Astrocyte of the cerebellum (primary cell): ENCODE measurements around the gene PRKD2.
A peak's percentile ranks its signal among the peaks of the same experiment; 100 is the strongest.

Source experiments
- DNase-seq: peaks from one replicate; pipeline ENCODE4 v3.0.0-alpha.2; 2011; ENCODE audit warnings: low read depth
- H3K4me3 ChIP-seq: 2 replicates; pipeline ENCODE4 v1.5.1; 2011; ENCODE audit warnings: mild to moderate bottlenecking, low read depth, low read length, moderate library complexity
- CTCF ChIP-seq: IDR thresholded peaks from 2 replicates; pipeline ENCODE4 v1.5.1; 2012; ENCODE audit warnings: low read length, low read depth, moderate library complexity, mild to moderate bottlenecking; ENCODE audit errors: missing control alignments
- in situ Hi-C: cut with HindIII; loops from 2 replicates; pipeline ENCODE4 v1.10.0; 2017; ENCODE audit warnings: low sequenced_read_pairs

Gene PRKD2

GRCh38 chr19:46748325-46749109, 31.6 kb upstream of the PRKD2 start:
- TF ChIP-seq CTCF = peak; percentile 85
- in situ Hi-C loops = loop anchor here (5.0 to 10.0 kb wide), 2 partner anchors 76 to 99 kb away; no protein-coding TSS in a partner anchor
- H3K4me3 ChIP-seq = no peak overlapping the region
- DNase-seq = no peak

- H3K4me3 ChIP-seq = peak within 1 kb of the TSS; percentile 76
- TF ChIP-seq CTCF = no peak
- in situ Hi-C loops = loop anchor here (5.0 to 10.0 kb wide), 2 partner anchors 78 to 101 kb away; no protein-coding TSS in a partner anchor
- DNase-seq = no peak
Observed at GRCh38 chr19:46746281-46747057, 29.6 kb upstream of the PRKD2 start, which contains the start of gene STRN4. STRN4 (minus strand) TSS chr19:46746450; CDS start chr19:46746430, 20 bp downstream.

GRCh38 chr19:46745521-46746280, 28.8 kb upstream of the PRKD2 start, which contains the start of gene FKRP:
FKRP (plus strand) TSS chr19:46746057; CDS start chr19:46755451, 9,394 bp downstream.
- peak within 1 kb of the TSS; percentile 76 for H3K4me3 ChIP-seq
- no peak for TF ChIP-seq CTCF
- in situ Hi-C loops = loop anchor here (5.0 to 10.0 kb wide), 2 partner anchors 79 to 102 kb away; no protein-coding TSS in a partner anchor
- DNase-seq = no peak

- H3K4me3 ChIP-seq = peak overlapping the region; percentile 76
- DNase-seq = no peak
- TF ChIP-seq CTCF = no peak
- in situ Hi-C loops = loop anchor here (5.0 to 10.0 kb wide), 2 partner anchors 80 to 102 kb away; no protein-coding TSS in a partner anchor
Observed at GRCh38 chr19:46745030-46745429, 28.1 kb upstream of the PRKD2 start.

GRCh38 chr19:46744005-46744691, 27.2 kb upstream of the PRKD2 start:
- no peak for TF ChIP-seq CTCF
- H3K4me3 ChIP-seq = peak overlapping the region; percentile 76
- in situ Hi-C loops = loop anchor here (10.0 kb wide), 1 partner anchor 81 kb away; no protein-coding TSS in a partner anchor

More at GRCh38 chr19:46744005-46744691, 27.2 kb upstream of the PRKD2 start:
- DNase-seq = no peak
